ENCODE results near the gene MC5R. TPM values are rescaled to one million over a fixed set of nuclear protein-coding genes. Genes with fewer than 3 reads are reported as not detected.
A peak's percentile ranks its signal among the peaks of the same experiment; 100 is the strongest.

MC5R gene
- total RNA-seq, 1 donor from 2014 or later = not detected

- Mint-ChIP-seq H3K27me3 (ENCODE audit: low read depth) (peaks cover 45% of the 10 kb centered on the region), H3K4me3 (no peak overlapping the region), H3K36me3 (ENCODE audit: low read depth) (no peaks in the 10 kb centered on the region), H3K27ac (ENCODE audit: unreplicated experiment) (no peak overlapping the region), H3K9me3 (no peaks in the 10 kb centered on the region), H3K4me1 (peaks cover 6% of the 10 kb centered on the region)
- no peak for DNase-seq (ENCODE audit: low read depth, low spot score)
- no peak for TF ChIP-seq CTCF (conservative IDR thresholded peaks at IDR 0.05)
Measured at GRCh38 chr18:13808294-13809042, 15.5 kb upstream of the MC5R start.

- no peak for DNase-seq (ENCODE audit: low read depth, low spot score)
- Mint-ChIP-seq H3K4me1 (peaks cover 6% of the 10 kb centered on the region), H3K27me3 (ENCODE audit: low read depth) (peaks cover 43% of the 10 kb centered on the region), H3K4me3 (no peak overlapping the region), H3K36me3 (ENCODE audit: low read depth) (no peaks in the 10 kb centered on the region), H3K9me3 (no peaks in the 10 kb centered on the region), H3K27ac (ENCODE audit: unreplicated experiment) (no peak overlapping the region)
- TF ChIP-seq CTCF (conservative IDR thresholded peaks at IDR 0.05) = no peak
Measured at GRCh38 chr18:13809043-13809430, 14.9 kb upstream of the MC5R start.

GRCh38 chr18:13809531-13810255 is 14.3 kb upstream of the MC5R start:
- peaks cover 37% of the 10 kb centered on the region for H3K27me3 Mint-ChIP-seq (ENCODE audit: low read depth)
- no peak for DNase-seq (ENCODE audit: low read depth, low spot score)
- no peaks in the 10 kb centered on the region for H3K4me1 Mint-ChIP-seq
- H3K36me3 Mint-ChIP-seq (ENCODE audit: low read depth) = no peaks in the 10 kb centered on the region
- TF ChIP-seq CTCF (conservative IDR thresholded peaks at IDR 0.05) = no peak
- H3K27ac Mint-ChIP-seq (ENCODE audit: unreplicated experiment) = no peak overlapping the region
- no peaks in the 10 kb centered on the region for H3K9me3 Mint-ChIP-seq
- no peak overlapping the region for H3K4me3 Mint-ChIP-seq

GRCh38 chr18:13810950-13811485 is 12.9 kb upstream of the MC5R start:
- no peak overlapping the region for H3K27ac Mint-ChIP-seq (ENCODE audit: unreplicated experiment)

GRCh38 chr18:13811993-13812392 is 12.0 kb upstream of the MC5R start:
- Mint-ChIP-seq H3K4me1 (no peaks in the 10 kb centered on the region), H3K9me3 (no peaks in the 10 kb centered on the region), H3K27ac (ENCODE audit: unreplicated experiment) (no peak overlapping the region), H3K27me3 (ENCODE audit: low read depth) (peaks cover 23% of the 10 kb centered on the region), H3K4me3 (no peak overlapping the region), H3K36me3 (ENCODE audit: low read depth) (no peaks in the 10 kb centered on the region)
- DNase-seq (ENCODE audit: low read depth, low spot score) = no peak
- TF ChIP-seq CTCF (conservative IDR thresholded peaks at IDR 0.05) = peak; percentile 27

More at GRCh38 chr18:13810950-13811485, 12.9 kb upstream of the MC5R start:
- Mint-ChIP-seq H3K4me1 (no peaks in the 10 kb centered on the region), H3K9me3 (no peaks in the 10 kb centered on the region), H3K27me3 (ENCODE audit: low read depth) (peaks cover 28% of the 10 kb centered on the region), H3K36me3 (ENCODE audit: low read depth) (no peaks in the 10 kb centered on the region), H3K4me3 (no peak overlapping the region)
- TF ChIP-seq CTCF (conservative IDR thresholded peaks at IDR 0.05) = no peak
- no peak for DNase-seq (ENCODE audit: low read depth, low spot score)
